Activated naive CD4-positive, alpha-beta T cell treated with anti-CD3 and anti-CD28 coated beads, Interleukin-2, amount 50 U/mL, for 24 hours (primary cell): ENCODE data around the gene SLX4IP.

ENCODE experiments used
- H3K27ac Mint-ChIP-seq: one replicate; pipeline ENCODE4 v1.8.0; 2021; ENCODE audit warnings: mild to moderate bottlenecking, mixed read lengths
- H3K27me3 Mint-ChIP-seq: one replicate; pipeline ENCODE4 v1.8.0; 2021; ENCODE audit warnings: mixed read lengths
- H3K36me3 Mint-ChIP-seq: one replicate; pipeline ENCODE4 v1.8.0; 2021; ENCODE audit warnings: mixed read lengths
- H3K4me1 Mint-ChIP-seq: one replicate; pipeline ENCODE4 v1.8.0; 2021; ENCODE audit warnings: mixed read lengths
- H3K4me3 Mint-ChIP-seq: one replicate; pipeline ENCODE4 v1.8.0; 2021; ENCODE audit warnings: mild to moderate bottlenecking, mixed read lengths
- H3K9me3 Mint-ChIP-seq: one replicate; pipeline ENCODE4 v1.8.0; 2021; ENCODE audit warnings: mixed read lengths

SLX4IP gene

GRCh38 chr20:10590950-10591671, 156.0 kb downstream of the SLX4IP start:
- H3K36me3 Mint-ChIP-seq = peaks cover 3% of the 10 kb centered on the region
- no peaks in the 10 kb centered on the region for H3K9me3 Mint-ChIP-seq
- H3K4me3 Mint-ChIP-seq = no peak overlapping the region
- no peak overlapping the region for H3K27ac Mint-ChIP-seq
- peaks cover 4% of the 10 kb centered on the region for H3K4me1 Mint-ChIP-seq
- H3K27me3 Mint-ChIP-seq = no peaks in the 10 kb centered on the region

DNA sequence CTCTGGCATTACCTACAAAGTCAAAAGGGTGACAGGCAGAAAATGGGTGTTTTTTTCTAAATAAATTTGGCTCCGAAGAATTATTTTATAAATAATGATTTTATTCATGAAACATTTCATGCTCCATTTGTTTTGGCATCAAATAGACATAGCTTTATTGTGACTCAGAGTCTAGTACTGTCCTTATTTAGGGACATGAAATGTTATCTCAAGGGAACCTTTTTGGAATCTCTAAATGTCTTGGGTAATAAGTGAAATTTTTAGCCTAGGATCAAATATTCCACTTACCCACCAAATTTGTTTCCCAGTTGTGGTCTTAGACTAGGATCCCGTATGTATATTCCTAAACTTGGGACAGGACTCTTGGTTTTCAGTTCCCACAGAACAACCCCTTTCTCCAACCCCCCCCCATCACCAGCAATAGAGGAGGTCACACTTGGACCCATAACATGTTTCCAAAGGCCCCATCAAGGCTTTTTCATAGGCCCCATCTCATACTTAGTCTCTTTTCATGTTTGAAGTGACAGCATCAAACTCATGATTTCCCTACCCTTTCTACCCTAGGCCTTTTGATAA, 156.9 kb downstream of the SLX4IP start:
- H3K27me3 Mint-ChIP-seq = no peaks in the 10 kb centered on the region
- H3K36me3 Mint-ChIP-seq = no peaks in the 10 kb centered on the region
- no peak overlapping the region for H3K4me3 Mint-ChIP-seq

GRCh38 chr20:10594296-10594868, 159.3 kb downstream of the SLX4IP start:
- H3K27me3 Mint-ChIP-seq = no peaks in the 10 kb centered on the region
- H3K36me3 Mint-ChIP-seq = peaks cover 5% of the 10 kb centered on the region
- no peak overlapping the region for H3K27ac Mint-ChIP-seq
- H3K4me1 Mint-ChIP-seq = peaks cover 8% of the 10 kb centered on the region
- no peaks in the 10 kb centered on the region for H3K9me3 Mint-ChIP-seq
- no peak overlapping the region for H3K4me3 Mint-ChIP-seq

More for the DNA sequence above, 156.9 kb downstream of the SLX4IP start:
- H3K27ac Mint-ChIP-seq = no peak overlapping the region
- H3K4me1 Mint-ChIP-seq = peaks cover 4% of the 10 kb centered on the region
- H3K9me3 Mint-ChIP-seq = no peaks in the 10 kb centered on the region

DNA sequence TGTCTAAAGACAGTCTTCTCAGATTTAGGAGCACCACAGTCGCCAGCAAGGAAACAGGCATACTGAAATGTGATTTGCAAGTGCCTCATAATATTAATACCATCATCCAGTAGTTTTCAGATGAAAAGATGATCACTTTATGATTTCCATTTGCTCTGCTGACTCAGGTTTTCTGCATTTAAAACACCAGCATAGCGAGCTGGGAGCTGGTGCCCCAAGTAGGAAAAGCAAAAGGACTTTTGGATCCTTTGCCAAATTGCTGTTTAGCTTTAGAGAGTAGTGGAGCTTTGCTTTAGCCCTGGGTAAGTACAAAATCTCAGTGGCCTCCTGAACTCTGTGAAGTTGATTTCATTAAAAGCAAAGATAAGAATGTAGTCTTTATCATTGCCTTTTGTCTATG, 160.2 kb downstream of the SLX4IP start:
- H3K4me3 Mint-ChIP-seq = no peak overlapping the region
- H3K36me3 Mint-ChIP-seq = peaks cover 7% of the 10 kb centered on the region
- no peaks in the 10 kb centered on the region for H3K27me3 Mint-ChIP-seq
- H3K4me1 Mint-ChIP-seq = peaks cover 8% of the 10 kb centered on the region
- no peaks in the 10 kb centered on the region for H3K9me3 Mint-ChIP-seq
- H3K27ac Mint-ChIP-seq = no peak overlapping the region

DNA sequence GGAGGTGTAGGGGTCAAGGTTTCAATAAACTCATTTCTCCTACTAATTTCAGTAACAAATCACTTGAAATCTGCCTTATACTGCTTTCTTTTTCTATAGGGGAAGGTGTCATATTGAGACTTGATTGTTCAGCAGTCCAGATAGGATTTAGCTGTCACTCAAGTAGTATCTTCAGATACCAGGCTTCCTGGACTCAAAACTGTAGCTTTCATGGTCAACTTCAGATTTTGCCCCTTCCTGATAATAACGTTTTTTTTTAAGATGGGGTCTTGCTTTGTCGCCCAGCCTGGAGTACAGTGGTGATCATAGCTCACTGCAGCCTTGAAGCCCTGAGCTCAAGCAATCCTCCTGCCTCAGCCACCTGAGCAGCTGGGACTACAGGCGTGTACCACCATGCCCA, 160.9 kb downstream of the SLX4IP start:
- Mint-ChIP-seq H3K9me3 (no peaks in the 10 kb centered on the region), H3K36me3 (peaks cover 7% of the 10 kb centered on the region), H3K4me1 (peaks cover 7% of the 10 kb centered on the region), H3K27me3 (no peaks in the 10 kb centered on the region), H3K4me3 (no peak overlapping the region), H3K27ac (no peak overlapping the region)

GRCh38 chr20:10596710-10597121, 161.6 kb downstream of the SLX4IP start:
- no peak overlapping the region for H3K4me3 Mint-ChIP-seq
- H3K36me3 Mint-ChIP-seq = peaks cover 9% of the 10 kb centered on the region
- peaks cover 4% of the 10 kb centered on the region for H3K4me1 Mint-ChIP-seq
- no peaks in the 10 kb centered on the region for H3K27me3 Mint-ChIP-seq
- H3K9me3 Mint-ChIP-seq = no peaks in the 10 kb centered on the region
- H3K27ac Mint-ChIP-seq = no peak overlapping the region

GRCh38 chr20:10597637-10598036, 162.5 kb downstream of the SLX4IP start:
- H3K36me3 Mint-ChIP-seq = peaks cover 12% of the 10 kb centered on the region
- peaks cover 4% of the 10 kb centered on the region for H3K4me1 Mint-ChIP-seq
- no peaks in the 10 kb centered on the region for H3K9me3 Mint-ChIP-seq
- no peak overlapping the region for H3K27ac Mint-ChIP-seq
- H3K4me3 Mint-ChIP-seq = no peak overlapping the region
- no peaks in the 10 kb centered on the region for H3K27me3 Mint-ChIP-seq

DNA sequence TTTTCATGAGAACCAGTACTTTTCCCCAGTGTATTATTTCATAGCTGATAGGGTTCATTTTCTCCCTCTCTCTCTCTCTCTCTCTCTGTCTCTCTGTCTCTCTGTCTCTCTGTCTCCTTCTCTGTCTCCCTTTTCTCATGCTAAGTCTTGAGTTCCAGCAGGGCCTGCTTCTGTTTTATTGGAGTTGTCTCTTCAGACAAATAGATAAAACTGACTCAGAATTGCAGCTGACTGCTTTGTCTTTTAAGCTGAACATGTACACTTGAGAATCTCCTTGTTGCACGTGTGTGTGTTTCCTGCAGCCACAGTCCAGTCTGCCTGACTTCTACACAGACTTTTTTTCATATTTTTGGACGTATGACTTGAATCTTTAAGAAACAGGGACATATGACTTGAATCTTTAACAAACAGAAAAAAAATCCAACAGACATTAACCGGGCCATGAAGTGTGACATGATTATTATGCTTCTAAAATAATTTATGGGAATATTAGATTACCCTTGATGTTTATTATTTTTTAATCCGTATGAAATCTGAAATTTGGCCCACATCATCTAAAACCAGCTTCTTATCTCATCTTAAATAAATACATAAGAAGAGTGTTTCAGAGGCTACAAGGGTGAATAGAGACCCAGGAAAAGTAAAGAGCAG, 167.2 kb downstream of the SLX4IP start:
- no peak overlapping the region for H3K27ac Mint-ChIP-seq
- no peaks in the 10 kb centered on the region for H3K27me3 Mint-ChIP-seq
- peaks cover 20% of the 10 kb centered on the region for H3K36me3 Mint-ChIP-seq
- H3K4me3 Mint-ChIP-seq = no peak overlapping the region
- H3K4me1 Mint-ChIP-seq = peaks cover 4% of the 10 kb centered on the region
- H3K9me3 Mint-ChIP-seq = no peaks in the 10 kb centered on the region

DNA sequence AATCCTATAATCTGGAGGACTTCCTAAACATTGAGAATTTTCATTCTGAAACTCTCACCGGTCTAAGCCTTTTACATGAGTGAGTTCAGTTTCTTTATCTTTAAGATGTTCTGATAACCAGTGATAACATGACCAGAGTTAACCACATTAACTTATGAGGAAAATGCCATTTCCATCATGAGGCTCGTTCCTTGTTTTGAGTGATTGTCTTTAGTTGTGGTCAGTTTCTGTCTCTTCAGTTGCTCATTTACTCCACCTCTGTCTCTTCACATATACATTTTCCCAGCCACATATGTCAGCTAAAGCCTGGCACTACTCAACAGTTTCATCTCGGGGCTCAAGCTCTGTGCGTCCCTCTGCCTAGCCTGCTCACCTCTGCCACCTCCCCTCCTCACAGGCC, 168.3 kb downstream of the SLX4IP start:
- peaks cover 21% of the 10 kb centered on the region for H3K36me3 Mint-ChIP-seq
- peaks cover 4% of the 10 kb centered on the region for H3K4me1 Mint-ChIP-seq
- H3K9me3 Mint-ChIP-seq = no peaks in the 10 kb centered on the region
- H3K27me3 Mint-ChIP-seq = no peaks in the 10 kb centered on the region
- H3K4me3 Mint-ChIP-seq = no peak overlapping the region
- H3K27ac Mint-ChIP-seq = no peak overlapping the region

DNA sequence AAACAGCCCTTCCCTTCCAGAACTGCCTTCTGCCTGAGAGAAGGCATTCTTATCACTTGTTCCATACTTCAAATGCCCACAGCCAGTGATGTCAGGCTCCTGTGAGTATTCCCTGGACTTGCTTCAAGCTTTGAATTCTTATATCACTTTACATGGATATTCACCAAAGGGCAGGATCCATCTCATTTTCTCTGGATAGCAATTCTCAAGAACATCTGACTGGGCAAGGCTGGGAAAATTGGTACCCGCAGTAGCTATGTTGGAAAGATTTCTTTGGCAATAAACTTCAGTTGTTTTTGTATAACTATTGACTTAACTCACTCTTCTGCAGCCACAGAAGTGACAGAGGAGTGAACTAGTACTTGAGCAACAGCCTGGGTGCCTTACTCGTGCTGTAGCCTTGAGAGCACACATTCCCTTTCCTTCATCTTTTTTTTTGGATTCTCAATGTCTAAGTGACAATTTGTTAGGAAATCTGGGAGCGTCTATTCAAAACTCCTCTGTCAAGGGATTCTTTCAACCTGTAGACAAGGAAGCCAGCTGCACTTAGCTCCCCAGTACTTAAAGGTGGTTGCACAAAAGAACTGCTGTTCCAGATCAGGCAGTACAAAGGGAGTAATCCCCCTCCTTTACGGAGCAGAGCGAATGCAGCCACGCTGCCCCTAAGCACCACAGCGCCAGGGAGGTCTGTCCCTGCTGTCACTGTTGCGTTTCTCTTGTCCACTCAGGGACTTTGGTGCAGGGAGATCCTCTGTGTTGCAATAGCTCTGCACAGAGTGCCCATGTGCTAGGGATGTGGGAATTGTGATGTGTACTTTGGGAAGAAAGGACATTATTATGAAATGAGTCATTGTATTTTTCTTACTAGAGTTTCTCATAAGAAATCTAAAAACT, 169.1 kb downstream of the SLX4IP start:
- H3K27me3 Mint-ChIP-seq = no peaks in the 10 kb centered on the region
- peaks cover 16% of the 10 kb centered on the region for H3K36me3 Mint-ChIP-seq
- H3K4me1 Mint-ChIP-seq = no peaks in the 10 kb centered on the region
- H3K9me3 Mint-ChIP-seq = no peaks in the 10 kb centered on the region
- H3K4me3 Mint-ChIP-seq = no peak overlapping the region
- no peak overlapping the region for H3K27ac Mint-ChIP-seq

- Mint-ChIP-seq H3K36me3 (peaks cover 16% of the 10 kb centered on the region), H3K4me1 (no peaks in the 10 kb centered on the region), H3K27me3 (no peaks in the 10 kb centered on the region), H3K9me3 (no peaks in the 10 kb centered on the region), H3K27ac (no peak overlapping the region), H3K4me3 (no peak overlapping the region)
These were observed 169.8 kb downstream of the SLX4IP start for GRCh38 chr20:10604865-10605440.

- Mint-ChIP-seq H3K27ac (no peak overlapping the region), H3K4me3 (no peak overlapping the region), H3K4me1 (no peaks in the 10 kb centered on the region), H3K36me3 (peaks cover 13% of the 10 kb centered on the region), H3K9me3 (no peaks in the 10 kb centered on the region), H3K27me3 (no peaks in the 10 kb centered on the region)
These were observed 170.6 kb downstream of the SLX4IP start for GRCh38 chr20:10605547-10606195.

DNA sequence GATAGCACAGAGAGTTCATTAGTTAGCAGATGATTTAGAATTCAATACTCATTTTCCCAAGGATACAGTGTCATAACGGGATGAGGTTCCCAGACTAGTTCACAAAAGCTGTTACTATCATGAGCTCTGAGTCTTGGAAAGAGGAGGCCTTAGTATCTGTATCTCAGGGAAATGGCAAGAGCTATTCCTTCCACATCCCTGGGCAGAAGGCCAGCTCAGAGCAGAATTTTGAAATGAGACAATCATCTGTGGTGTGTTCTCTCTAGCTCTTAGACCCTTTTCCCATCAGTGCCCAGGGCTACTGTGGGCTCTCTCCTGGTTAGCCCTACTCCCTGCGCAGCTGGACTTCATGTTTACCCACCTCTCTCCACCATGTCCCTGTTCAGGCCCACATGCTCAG, 174.2 kb downstream of the SLX4IP start:
- Mint-ChIP-seq H3K4me1 (no peaks in the 10 kb centered on the region), H3K27ac (no peak overlapping the region), H3K36me3 (peaks cover 13% of the 10 kb centered on the region), H3K4me3 (no peak overlapping the region), H3K27me3 (no peaks in the 10 kb centered on the region), H3K9me3 (no peaks in the 10 kb centered on the region)

DNA sequence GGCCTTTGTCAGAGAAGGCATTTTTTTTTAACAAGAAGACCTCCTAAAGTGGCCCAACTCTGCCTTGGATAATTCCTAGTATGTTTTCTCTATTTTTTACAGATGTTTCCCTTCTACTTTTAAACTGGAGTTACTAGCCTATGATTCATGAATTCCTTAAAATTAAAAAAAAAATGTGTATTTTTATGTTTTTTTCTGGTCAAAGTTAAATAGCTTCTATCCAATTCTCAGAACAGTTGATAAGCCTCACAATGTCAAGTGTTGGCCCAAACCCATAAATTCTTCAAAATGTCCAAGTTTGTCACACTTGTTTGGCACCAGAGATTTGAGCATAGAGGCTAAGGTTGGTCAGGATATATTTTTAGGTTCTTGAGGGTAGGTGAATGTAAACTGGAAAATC, 174.7 kb downstream of the SLX4IP start:
- Mint-ChIP-seq H3K27ac (no peak overlapping the region), H3K4me3 (no peak overlapping the region), H3K9me3 (no peaks in the 10 kb centered on the region), H3K4me1 (no peaks in the 10 kb centered on the region), H3K27me3 (no peaks in the 10 kb centered on the region), H3K36me3 (peaks cover 13% of the 10 kb centered on the region)

DNA sequence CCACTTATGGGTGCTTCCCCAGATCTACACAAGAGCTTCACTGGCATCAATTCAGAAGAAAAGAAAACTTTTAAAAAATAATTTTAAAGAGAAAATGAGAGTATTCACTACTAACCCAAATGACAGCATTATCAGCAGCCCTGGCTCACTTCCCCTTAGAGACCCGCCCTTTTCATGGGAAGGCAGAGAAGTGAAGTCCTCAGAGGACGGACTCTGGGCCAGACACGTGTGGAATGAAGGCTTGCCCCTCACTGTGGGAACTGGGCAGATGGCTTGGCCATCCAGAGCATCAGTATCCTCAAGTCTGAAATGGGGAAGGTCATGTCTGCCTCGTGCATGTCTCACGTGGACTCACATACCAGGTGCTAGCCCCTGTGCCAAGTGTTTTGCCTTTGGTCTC, 175.1 kb downstream of the SLX4IP start:
- Mint-ChIP-seq H3K4me1 (no peaks in the 10 kb centered on the region), H3K36me3 (peaks cover 16% of the 10 kb centered on the region), H3K4me3 (no peak overlapping the region), H3K27me3 (no peaks in the 10 kb centered on the region), H3K9me3 (no peaks in the 10 kb centered on the region), H3K27ac (no peak overlapping the region)
